Spleen (tissue), 11 donors: Measurements from ENCODE around the gene SPACA7. TPM values are rescaled to one million over a fixed set of nuclear protein-coding genes. Genes with fewer than 3 reads are reported as not detected.
A peak's percentile ranks its signal among the peaks of the same experiment; 100 is the strongest.

Experiments
- DNase-seq: peaks from one replicate; pipeline ENCODE4 v3.0.0-alpha.2; 2020
- H3K27ac ChIP-seq, 8 donors: fragments of 200-600 bp; sonication (generic) in 7 of 8; 1 replicate in 4 of 8; 2 replicates in 4 of 8; pipeline versions ENCODE4 v1.5.0 to v1.8.0; 2016 to 2021; ENCODE audit warnings: inconsistent platforms in 4 of 8, mild to moderate bottlenecking in 4 of 8, moderate library complexity in 1 of 8
- H3K27me3 ChIP-seq, 7 donors: fragments of 200-600 bp; sonication (generic) in 6 of 7; replicated peaks in 1 of 7; 1 replicate in 4 of 7; 2 replicates in 3 of 7; pipeline versions ENCODE4 v1.5.0 to v1.8.0; 2016 to 2021; ENCODE audit warnings: inconsistent platforms in 3 of 7, mild to moderate bottlenecking in 1 of 7
- H3K36me3 ChIP-seq, 6 donors: fragments of 200-600 bp; sonication (generic) in 5 of 6; 1 replicate in 4 of 6; 2 replicates in 2 of 6; pipeline versions ENCODE4 v1.5.0 to v1.8.0; 2016 to 2021; ENCODE audit warnings: inconsistent platforms in 2 of 6
- H3K4me1 ChIP-seq, 6 donors: fragments of 200-600 bp; sonication (generic) in 5 of 6; 1 replicate in 3 of 6; 2 replicates in 3 of 6; pipeline versions ENCODE4 v1.5.0 to v1.8.0; 2016 to 2021; ENCODE audit warnings: inconsistent platforms in 3 of 6
- H3K4me3 ChIP-seq, 8 donors: fragments of 200-600 bp; sonication (generic) in 7 of 8; 1 replicate in 4 of 8; 2 replicates in 4 of 8; pipeline versions ENCODE4 v1.5.0 to v1.8.0; 2016 to 2021; ENCODE audit warnings: inconsistent platforms in 4 of 8, mild to moderate bottlenecking in 4 of 8, moderate library complexity in 2 of 8
- H3K9me3 ChIP-seq, 8 donors: fragments of 200-600 bp; sonication (generic) in 7 of 8; 1 replicate in 4 of 8; 2 replicates in 4 of 8; pipeline versions ENCODE4 v1.5.0 to v1.8.0; 2016 to 2021; ENCODE audit warnings: inconsistent platforms in 4 of 8
- POLR2A ChIP-seq, 3 donors: fragments of 450-650 bp; IDR thresholded peaks; one replicate each; pipeline ENCODE4 v1.5.1; 2017; ENCODE audit warnings: antibody characterized with exemption in 3 of 3, mild to moderate bottlenecking in 1 of 3
- POLR2AphosphoS5 ChIP-seq, 3 donors: sonication (generic); formaldehyde crosslinking; IDR thresholded peaks; one replicate each; pipeline ENCODE4 v1.5.1; 2017; ENCODE audit warnings: antibody characterized with exemption in 3 of 3
- WGBS, 5 donors: extraction: QIAGEN DNeasy Blood & Tissue Kit in 3 of 5; methylation state at CpG; one replicate each; pipeline versions ENCODE4 v1.1.5 to v1.1.7; 2013 to 2018; 5-methylcytosine and 5-hydroxymethylcytosine counted together
- intact Hi-C: fragments of 100-400 bp; cut with DNase I; formaldehyde crosslinking; loops from one replicate; pipeline ENCODE4 v1.15.0; 2023; ENCODE audit warnings: low total_unique reads
- polyA plus RNA-seq, 3 donors: library from polyadenylated mRNA; stranded (reverse); fragments of 200-250 nt; gene quantifications; one replicate each; pipeline ENCODE4 v1.2.1, GENCODE V29; 2013
- total RNA-seq, 7 donors: library from RNA; depleted of rRNA in 3 of 7; stranded (reverse); fragments of >200 nt in 3 of 7; fragmentation: NEBNext Ultra II Directional in 4 of 7; extraction: Animal tissue kit (Norgen Biotek cat#: 25700) in 4 of 7; gene quantifications; one replicate each; pipeline versions ENCODE4 v1.1.0 to v1.2.1, GENCODE V29; 2016 to 2021
- TF ChIP-seq, protein P1 (sequence below), 11 experiments: fragments of 200-600 bp in 7 of 11; fragments of 450-650 bp in 4 of 11; sonication (generic) in 4 of 11; IDR thresholded peaks in 8 of 11; conservative IDR thresholded peaks in 3 of 11; 1 replicate in 7 of 11; 2 replicates in 4 of 11; pipeline versions ENCODE4 v1.4.0 to v1.8.0; 2016 to 2021; ENCODE audit warnings: antibody characterized with exemption in 11 of 11, inconsistent platforms in 4 of 11, mild to moderate bottlenecking in 1 of 11
- donor health status: healthy with polysubstance abuse.
- donor health status: DM: no; HTN: no; CAD: no; lungs with moderate emphysema.
- donor health status: DM: no; HTN: no; CAD: no.
- donor health status: Bipolar disorder and iron deficiency.
- donor health status: healthy.
- donor health status: DM: no; HTN: no; CAD: no.
- donor health status: DM: yes; HTN: yes; CAD: no.

SPACA7 gene
- total and polyA plus RNA-seq, 10 donors: not detected

- WGBS, 5 donors: 83 to 91% (median 87%) methylated on average over 20 to 21 of the region's 23 CpGs
- TF ChIP-seq POLR2AphosphoS5 (IDR thresholded peaks at IDR 0.05): no peak
- TF ChIP-seq, protein P1, sequence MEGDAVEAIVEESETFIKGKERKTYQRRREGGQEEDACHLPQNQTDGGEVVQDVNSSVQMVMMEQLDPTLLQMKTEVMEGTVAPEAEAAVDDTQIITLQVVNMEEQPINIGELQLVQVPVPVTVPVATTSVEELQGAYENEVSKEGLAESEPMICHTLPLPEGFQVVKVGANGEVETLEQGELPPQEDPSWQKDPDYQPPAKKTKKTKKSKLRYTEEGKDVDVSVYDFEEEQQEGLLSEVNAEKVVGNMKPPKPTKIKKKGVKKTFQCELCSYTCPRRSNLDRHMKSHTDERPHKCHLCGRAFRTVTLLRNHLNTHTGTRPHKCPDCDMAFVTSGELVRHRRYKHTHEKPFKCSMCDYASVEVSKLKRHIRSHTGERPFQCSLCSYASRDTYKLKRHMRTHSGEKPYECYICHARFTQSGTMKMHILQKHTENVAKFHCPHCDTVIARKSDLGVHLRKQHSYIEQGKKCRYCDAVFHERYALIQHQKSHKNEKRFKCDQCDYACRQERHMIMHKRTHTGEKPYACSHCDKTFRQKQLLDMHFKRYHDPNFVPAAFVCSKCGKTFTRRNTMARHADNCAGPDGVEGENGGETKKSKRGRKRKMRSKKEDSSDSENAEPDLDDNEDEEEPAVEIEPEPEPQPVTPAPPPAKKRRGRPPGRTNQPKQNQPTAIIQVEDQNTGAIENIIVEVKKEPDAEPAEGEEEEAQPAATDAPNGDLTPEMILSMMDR (IDR thresholded peaks at IDR 0.05 in 8 of 11, conservative IDR thresholded peaks at IDR 0.05 in 3 of 11): no peak
- TF ChIP-seq POLR2A (IDR thresholded peaks at IDR 0.05): no peak
- no peak overlapping the region for H3K27ac ChIP-seq
These were observed 74.2 kb downstream of the SPACA7 start for GRCh38 chr13:112450118-112450903.

DNA sequence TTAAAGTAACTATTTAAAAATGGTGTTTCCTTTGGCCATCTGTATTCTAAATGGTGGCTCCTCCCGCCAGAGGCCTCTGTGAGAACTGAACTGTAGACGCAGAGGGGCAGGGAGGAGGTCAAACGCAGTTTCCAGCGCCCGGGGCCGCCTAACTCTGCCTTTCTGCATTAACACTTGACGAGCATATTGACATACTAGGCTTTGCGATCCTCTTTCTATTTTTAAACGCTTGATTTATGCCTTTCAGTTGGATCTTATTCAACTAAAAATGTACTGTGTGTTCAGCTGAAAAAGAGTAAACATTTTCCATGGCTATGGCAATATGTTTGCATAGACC lies 74.7 kb downstream of the SPACA7 start:
- Histone ChIP-seq H3K4me3 (no peak overlapping the region), H3K36me3 (no peaks in the 10 kb centered on the region), H3K27me3 (peaks cover 0 to 58% (median 0%) of the 10 kb centered on the region in 7 donors), H3K27ac (no peak overlapping the region), H3K9me3 (no peaks in the 10 kb centered on the region), H3K4me1 (no peaks in the 10 kb centered on the region)
- TF ChIP-seq, protein P1 (IDR thresholded peaks at IDR 0.05 in 8 of 11, conservative IDR thresholded peaks at IDR 0.05 in 3 of 11): no peak
- TF ChIP-seq POLR2A (IDR thresholded peaks at IDR 0.05) (no peak), POLR2AphosphoS5 (IDR thresholded peaks at IDR 0.05) (no peak)
- intact Hi-C loops: no loop called here
- peak; percentile 32 for DNase-seq
- WGBS, 5 donors: 56 to 62% (median 59%) methylated on average over 9 of the region's 9 CpGs

More at GRCh38 chr13:112450118-112450903, 74.2 kb downstream of the SPACA7 start:
- H3K9me3 ChIP-seq: no peaks in the 10 kb centered on the region
- H3K4me1 ChIP-seq: no peaks in the 10 kb centered on the region
- no peaks in the 10 kb centered on the region for H3K36me3 ChIP-seq
- DNase-seq: peak; percentile 47
- H3K4me3 ChIP-seq: no peak overlapping the region
- peaks cover 0 to 64% (median 0%) of the 10 kb centered on the region in 7 donors for H3K27me3 ChIP-seq
- intact Hi-C loops: no loop called here

DNA sequence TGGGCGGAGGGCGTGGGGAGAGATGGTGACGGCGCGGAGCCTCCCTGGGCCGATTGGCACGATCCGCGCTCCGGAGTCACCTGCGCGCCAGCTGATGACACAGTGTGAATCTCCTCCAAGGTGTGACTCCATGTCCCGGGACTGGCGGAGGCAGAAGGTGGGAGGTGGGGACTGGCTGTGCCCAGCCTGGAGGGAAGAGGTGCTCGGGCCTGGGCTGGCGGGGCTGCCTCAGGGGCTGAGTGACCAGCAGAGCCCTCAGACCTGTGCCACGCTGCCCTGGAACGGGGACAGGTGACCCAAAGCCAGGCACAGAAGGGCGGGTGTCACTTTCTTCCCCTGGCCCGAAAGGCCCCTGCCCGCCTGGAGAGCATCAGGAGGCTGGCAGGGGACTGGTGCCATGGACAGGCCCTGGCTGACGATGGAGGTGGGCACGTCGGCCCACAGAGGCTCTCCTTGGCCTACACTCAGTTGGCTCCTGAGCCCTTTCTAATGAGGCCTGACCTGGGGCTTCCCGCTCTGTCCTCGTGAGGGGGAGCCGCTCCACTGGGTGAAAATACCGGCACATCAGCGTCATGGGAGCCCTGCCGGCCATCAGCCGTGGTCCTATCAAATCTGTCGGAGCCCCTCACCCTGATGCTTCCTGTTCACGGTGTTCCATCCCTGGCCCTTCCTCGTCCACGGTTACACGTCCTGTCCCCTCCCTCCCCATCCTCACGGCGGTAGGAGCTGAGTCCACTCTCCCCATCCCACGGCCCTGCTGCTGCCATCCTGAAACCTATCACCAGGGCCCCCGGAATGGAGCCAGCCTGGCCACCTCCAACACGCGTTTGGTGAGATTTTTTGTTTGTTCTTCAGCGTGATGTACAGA lies 75.6 kb downstream of the SPACA7 start:
- peak; percentile 67 for DNase-seq
- intact Hi-C loops: no loop called here
- H3K4me1 ChIP-seq: no peaks in the 10 kb centered on the region
- H3K27me3 ChIP-seq: peaks cover 0 to 54% (median 0%) of the 10 kb centered on the region in 7 donors
- no peak overlapping the region for H3K4me3 ChIP-seq
- peaks cover 0 to 6% (median 0%) of the 10 kb centered on the region in 8 donors for H3K9me3 ChIP-seq
- no peak for TF ChIP-seq POLR2AphosphoS5 (IDR thresholded peaks at IDR 0.05)
- no peak for TF ChIP-seq POLR2A (IDR thresholded peaks at IDR 0.05)
- TF ChIP-seq, protein P1 (IDR thresholded peaks at IDR 0.05 in 8 of 11, conservative IDR thresholded peaks at IDR 0.05 in 3 of 11): no peak
- no peak overlapping the region for H3K27ac ChIP-seq
- WGBS, 5 donors: 71 to 82% (median 79%) methylated on average over 38 to 43 of the region's 43 CpGs
- no peaks in the 10 kb centered on the region for H3K36me3 ChIP-seq
